Central memory CD8-positive, alpha-beta T cell (primary cell): ENCODE measurements around the gene CALR.
"Not testable (repeated sequence)": the region's sequence is repeated elsewhere in the genome, so short reads cannot be mapped to it uniquely, and the experiment has no call there.

Experiments used
- ATAC-seq: fragments of 150-1000 bp; cut with Tn5 transposase; replicated peaks from 2 replicates; pipeline ENCODE4 v1.10.0; 2022; ENCODE audit warnings: mild to moderate bottlenecking, moderate FRiP score, moderate number of reproducible peaks; ENCODE audit not compliant: poor library complexity, severe bottlenecking; ENCODE audit errors: extremely low read depth
- DNase-seq, 2 donors: peaks; one replicate each; pipeline ENCODE4 v3.0.0; 2021; ENCODE audit warnings: low spot score in 2 of 2
- H3K27ac Mint-ChIP-seq: one replicate; pipeline ENCODE4 v1.8.0; 2022; ENCODE audit warnings: low read depth, mild to moderate bottlenecking, moderate library complexity, mixed read lengths
- H3K27me3 Mint-ChIP-seq: one replicate; pipeline ENCODE4 v1.8.0; 2022; ENCODE audit warnings: mixed read lengths
- H3K36me3 Mint-ChIP-seq: one replicate; pipeline ENCODE4 v1.8.0; 2022; ENCODE audit warnings: mild to moderate bottlenecking, moderate library complexity, mixed read lengths; ENCODE audit not compliant: insufficient read depth
- H3K4me1 Mint-ChIP-seq: one replicate; pipeline ENCODE4 v1.8.0; 2022; ENCODE audit warnings: mixed read lengths
- H3K4me3 Mint-ChIP-seq: one replicate; pipeline ENCODE4 v1.8.0; 2022; ENCODE audit warnings: mild to moderate bottlenecking, moderate library complexity, mixed read lengths
- H3K9me3 Mint-ChIP-seq: one replicate; pipeline ENCODE4 v1.8.0; 2022; ENCODE audit warnings: mixed read lengths

CALR gene

GRCh38 chr19:12915860-12916259 is 22.5 kb upstream of the CALR start:
- not testable (repeated sequence) for H3K27ac Mint-ChIP-seq, ATAC-seq, DNase-seq, H3K9me3 Mint-ChIP-seq, H3K4me3 Mint-ChIP-seq, H3K27me3 Mint-ChIP-seq
- H3K4me1 Mint-ChIP-seq, result peaks cover 26% of the 10 kb centered on the region
- H3K36me3 Mint-ChIP-seq, result peaks cover 16% of the 10 kb centered on the region

GRCh38 chr19:12918253-12918652 is 20.2 kb upstream of the CALR start:
- Mint-ChIP-seq H3K27ac (peak overlapping the region; percentile 93), H3K27me3 (no peaks in the 10 kb centered on the region), H3K9me3 (no peaks in the 10 kb centered on the region), H3K4me1 (peaks cover 26% of the 10 kb centered on the region), H3K4me3 (peak overlapping the region; percentile 75), H3K36me3 (peaks cover 28% of the 10 kb centered on the region)
- DNase-seq, result no peak
- ATAC-seq, result no peak

GRCh38 chr19:12921047-12921446 is 17.4 kb upstream of the CALR start:
- no peak overlapping the region for H3K4me3 Mint-ChIP-seq
- no peaks in the 10 kb centered on the region for H3K9me3 Mint-ChIP-seq
- no peak overlapping the region for H3K27ac Mint-ChIP-seq
- peaks cover 45% of the 10 kb centered on the region for H3K36me3 Mint-ChIP-seq
- peaks cover 16% of the 10 kb centered on the region for H3K4me1 Mint-ChIP-seq
- DNase-seq (no peak), ATAC-seq (no peak)
- H3K27me3 Mint-ChIP-seq, result no peaks in the 10 kb centered on the region

- Mint-ChIP-seq H3K9me3 (no peaks in the 10 kb centered on the region), H3K4me3 (no peak overlapping the region)
These were observed 15.4 kb upstream of the CALR start for GRCh38 chr19:12922959-12923358.

GRCh38 chr19:12924621-12925310 is 13.6 kb upstream of the CALR start:
- Mint-ChIP-seq H3K4me3 (no peak overlapping the region), H3K27me3 (no peaks in the 10 kb centered on the region), H3K4me1 (peaks cover 5% of the 10 kb centered on the region), H3K9me3 (no peaks in the 10 kb centered on the region), H3K36me3 (peaks cover 60% of the 10 kb centered on the region), H3K27ac (no peak overlapping the region)
- no peak for ATAC-seq
- DNase-seq, result no peak

More at GRCh38 chr19:12922959-12923358, 15.4 kb upstream of the CALR start:
- DNase-seq (no peak), ATAC-seq (no peak)
- Mint-ChIP-seq H3K27ac (no peak overlapping the region), H3K4me1 (peaks cover 16% of the 10 kb centered on the region), H3K27me3 (no peaks in the 10 kb centered on the region), H3K36me3 (peaks cover 59% of the 10 kb centered on the region)

GRCh38 chr19:12930002-12930645 is 8.3 kb upstream of the CALR start:
- Mint-ChIP-seq H3K4me1 (peaks cover 17% of the 10 kb centered on the region), H3K9me3 (no peaks in the 10 kb centered on the region), H3K27me3 (no peaks in the 10 kb centered on the region), H3K36me3 (peaks cover 43% of the 10 kb centered on the region), H3K27ac (no peak overlapping the region), H3K4me3 (no peak overlapping the region)
- ATAC-seq, result no peak
- no peak for DNase-seq

GRCh38 chr19:12932392-12933286 is 5.8 kb upstream of the CALR start:
- no peaks in the 10 kb centered on the region for H3K9me3 Mint-ChIP-seq
- peaks cover 24% of the 10 kb centered on the region for H3K4me1 Mint-ChIP-seq
- H3K27ac Mint-ChIP-seq, result peak overlapping the region; percentile 91
- H3K4me3 Mint-ChIP-seq, result peak overlapping the region; percentile 88
- H3K27me3 Mint-ChIP-seq, result no peaks in the 10 kb centered on the region
- ATAC-seq (no peak), DNase-seq (no peak)
- peaks cover 23% of the 10 kb centered on the region for H3K36me3 Mint-ChIP-seq

- H3K27ac Mint-ChIP-seq, result peak within 1 kb of the TSS; percentile 91
These were observed 4.9 kb upstream of the CALR start, which contains the start of gene FARSA for GRCh38 chr19:12933287-12934072. Gene FARSA, minus strand, starts transcription at chr19:12933711. Its CDS starts 15 bp downstream, at chr19:12933696.

GRCh38 chr19:12935071-12935470 is 3.3 kb upstream of the CALR start:
- Mint-ChIP-seq H3K4me1 (peaks cover 48% of the 10 kb centered on the region), H3K36me3 (peaks cover 32% of the 10 kb centered on the region), H3K4me3 (no peak overlapping the region), H3K9me3 (no peaks in the 10 kb centered on the region), H3K27ac (no peak overlapping the region), H3K27me3 (no peaks in the 10 kb centered on the region)
- DNase-seq, result no peak
- no peak for ATAC-seq

More at GRCh38 chr19:12933287-12934072, 4.9 kb upstream of the CALR start, which contains the start of gene FARSA:
- Mint-ChIP-seq H3K4me3 (peak within 1 kb of the TSS; percentile 88), H3K9me3 (no peaks in the 10 kb centered on the region), H3K36me3 (peaks cover 25% of the 10 kb centered on the region), H3K4me1 (peaks cover 32% of the 10 kb centered on the region), H3K27me3 (no peaks in the 10 kb centered on the region)
- ATAC-seq (peak; percentile 53), DNase-seq (peak; percentile 66 to 67)

- no peak for DNase-seq
- H3K27me3 Mint-ChIP-seq, result no peaks in the 10 kb centered on the region
- peaks cover 57% of the 10 kb centered on the region for H3K4me1 Mint-ChIP-seq
- H3K4me3 Mint-ChIP-seq, result no peak overlapping the region
- H3K36me3 Mint-ChIP-seq, result peaks cover 41% of the 10 kb centered on the region
- ATAC-seq, result no peak
- H3K27ac Mint-ChIP-seq, result no peak overlapping the region
- no peaks in the 10 kb centered on the region for H3K9me3 Mint-ChIP-seq
These were observed 1.8 kb upstream of the CALR start for GRCh38 chr19:12936582-12936981.

GRCh38 chr19:12937093-12937926 is 1.1 kb upstream of the CALR start:
- ATAC-seq, result no peak
- Mint-ChIP-seq H3K9me3 (no peaks in the 10 kb centered on the region), H3K27me3 (no peaks in the 10 kb centered on the region), H3K27ac (peak overlapping the region; percentile 97), H3K4me1 (peaks cover 56% of the 10 kb centered on the region), H3K4me3 (peak overlapping the region; percentile 98), H3K36me3 (peaks cover 49% of the 10 kb centered on the region)
- no peak for DNase-seq
